ENCODE measurements around the gene COLEC11.

Gene COLEC11

DNA sequence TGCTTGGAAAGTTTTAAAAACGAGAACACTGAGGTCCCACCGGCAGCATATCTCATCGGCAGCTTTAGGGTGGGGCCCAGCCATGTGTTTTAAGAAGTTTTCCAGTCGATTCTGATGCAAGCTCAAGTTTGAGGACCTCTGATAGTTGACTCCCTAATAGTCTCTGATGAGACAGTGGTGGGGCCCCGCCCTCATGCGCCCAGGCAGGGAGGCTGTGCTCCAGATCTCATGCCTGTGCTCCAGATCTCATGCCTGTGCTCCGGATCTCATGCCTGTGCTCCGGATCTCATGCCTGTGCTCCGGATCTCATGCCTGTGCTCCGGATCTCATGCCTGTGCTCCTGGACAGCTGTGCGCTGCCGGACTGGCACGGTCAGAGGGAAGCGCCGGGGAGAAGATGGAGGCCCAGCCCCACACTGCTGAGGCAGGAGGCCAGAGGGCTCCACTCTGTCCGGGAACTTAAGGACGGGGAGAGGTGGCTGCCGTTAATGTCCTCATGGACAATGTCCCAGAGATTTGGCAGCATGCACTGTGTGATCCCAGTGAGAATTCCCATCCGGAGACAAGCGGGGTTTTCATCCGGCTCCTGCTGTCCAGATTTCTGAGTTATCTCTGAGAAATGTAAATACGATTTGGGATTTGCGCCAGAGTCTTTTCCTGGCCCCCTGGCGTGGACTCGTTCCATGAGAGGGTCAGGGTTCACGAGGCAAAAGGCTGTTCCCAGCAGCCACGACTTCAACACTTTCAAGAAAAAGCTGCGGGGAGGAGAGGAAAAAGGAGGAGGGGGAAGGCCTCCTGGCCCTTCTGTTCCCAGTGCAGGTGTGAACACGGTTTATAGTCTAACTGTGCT is 9.4 kb upstream of the COLEC11 start:
- DNase-seq: no peak

- no peak for DNase-seq
Observed at GRCh38 chr2:3586220-3586619, 8.7 kb upstream of the COLEC11 start.

DNA sequence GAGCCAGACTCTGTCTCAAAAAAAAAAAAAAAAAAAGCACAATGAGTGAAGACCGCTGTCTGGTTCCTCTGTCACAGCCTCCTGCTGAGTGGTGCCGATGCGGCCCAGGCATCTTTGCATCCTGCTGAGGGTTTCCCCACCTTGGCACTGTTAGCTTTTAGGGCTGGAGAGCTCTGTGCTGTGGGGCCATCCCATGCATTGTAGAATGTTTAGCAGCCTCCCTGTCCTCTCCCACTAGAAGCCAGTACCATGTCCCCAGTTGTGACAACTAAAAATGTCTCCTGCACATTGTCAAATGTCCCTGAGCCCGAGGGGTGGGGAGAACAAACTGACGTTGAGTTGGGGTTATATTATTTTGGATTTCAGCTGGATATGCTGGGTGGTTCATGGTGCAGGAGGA is 7.9 kb upstream of the COLEC11 start:
- no peak for DNase-seq

DNA sequence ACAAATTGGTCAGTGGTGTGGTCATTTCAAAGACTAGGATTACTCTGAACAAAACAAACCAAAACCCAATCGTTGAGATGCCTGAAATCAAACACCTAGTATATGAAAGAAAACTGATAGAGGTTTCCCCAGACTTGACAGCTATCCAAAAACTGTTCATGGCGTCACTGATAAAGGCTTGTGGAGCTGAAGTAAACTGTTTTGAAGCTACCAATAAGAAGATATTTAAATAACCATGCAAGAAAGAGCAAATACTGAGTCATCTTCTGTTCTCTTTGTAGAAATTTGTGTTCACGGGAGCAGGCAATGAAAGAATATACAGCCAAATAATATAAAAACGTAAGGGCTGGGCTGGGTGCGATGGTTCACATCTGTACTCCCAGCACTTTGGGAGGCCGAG is 7.5 kb upstream of the COLEC11 start:
- no peak for DNase-seq

- DNase-seq: no peak
Observed at GRCh38 chr2:3588084-3588483, 6.8 kb upstream of the COLEC11 start.

DNA sequence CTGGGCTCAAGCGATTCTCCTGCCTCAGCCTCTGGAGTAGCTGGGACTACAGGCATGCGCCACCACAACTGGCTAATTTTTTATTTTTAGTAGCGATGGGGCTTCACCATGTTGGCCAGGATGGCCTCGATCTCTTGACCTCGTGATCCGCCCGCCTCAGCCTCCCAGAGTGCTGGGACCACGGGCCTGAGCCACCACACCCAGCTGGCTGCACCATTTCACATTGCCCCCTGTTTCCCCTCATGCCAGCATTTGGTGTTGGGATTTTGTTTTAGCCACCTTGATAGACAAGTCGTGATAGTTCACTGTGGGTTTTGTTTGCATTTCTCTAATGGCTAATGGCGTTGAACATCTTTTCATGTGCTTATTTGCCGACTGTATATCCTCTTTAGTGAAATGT is 5.8 kb upstream of the COLEC11 start:
- DNase-seq: no peak

DNA sequence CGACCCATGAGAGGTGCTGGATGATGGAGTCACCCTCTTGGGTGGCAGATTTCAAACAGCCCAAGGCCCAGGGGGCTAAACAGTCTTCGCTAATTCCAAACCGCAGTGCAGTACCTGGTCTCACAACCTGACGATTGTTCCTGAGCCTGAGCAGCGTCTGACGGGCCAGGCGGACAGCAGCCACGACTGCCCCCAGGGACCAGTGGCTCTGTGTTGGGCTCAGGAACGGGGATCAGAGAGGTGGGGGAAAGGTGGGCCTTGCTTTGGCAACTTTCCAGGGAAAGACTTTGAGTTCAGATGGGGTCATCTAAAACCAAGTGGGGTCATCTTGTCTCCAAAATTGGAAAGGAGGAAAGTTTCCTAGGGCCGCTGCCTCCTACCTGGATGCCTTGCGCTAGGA is 492 bp downstream of the COLEC11 start:
- DNase-seq: no peak

DNA sequence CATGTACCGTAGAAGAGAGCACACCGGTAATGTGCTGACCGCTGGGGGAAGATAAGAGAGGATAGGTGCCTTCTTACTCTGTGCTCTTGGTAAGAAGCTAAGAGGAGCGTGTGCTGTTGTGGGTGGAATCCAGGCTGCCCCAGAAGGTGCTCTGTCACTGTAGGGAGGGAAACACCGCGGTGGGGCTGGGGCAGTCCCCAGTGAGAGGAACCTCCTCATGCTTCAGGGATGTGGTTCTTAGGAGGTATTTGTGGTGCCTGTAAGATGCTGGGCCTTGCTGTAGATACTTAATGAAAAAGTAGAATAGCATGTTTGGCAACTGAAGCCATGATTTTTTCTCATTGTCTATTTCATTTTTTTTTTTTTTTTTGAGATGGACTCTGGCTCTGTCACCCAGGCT is 1.1 kb downstream of the COLEC11 start:
- DNase-seq: no peak

GRCh38 chr2:3596901-3597417 is 2.0 kb downstream of the COLEC11 start:
- no peak for DNase-seq

DNA sequence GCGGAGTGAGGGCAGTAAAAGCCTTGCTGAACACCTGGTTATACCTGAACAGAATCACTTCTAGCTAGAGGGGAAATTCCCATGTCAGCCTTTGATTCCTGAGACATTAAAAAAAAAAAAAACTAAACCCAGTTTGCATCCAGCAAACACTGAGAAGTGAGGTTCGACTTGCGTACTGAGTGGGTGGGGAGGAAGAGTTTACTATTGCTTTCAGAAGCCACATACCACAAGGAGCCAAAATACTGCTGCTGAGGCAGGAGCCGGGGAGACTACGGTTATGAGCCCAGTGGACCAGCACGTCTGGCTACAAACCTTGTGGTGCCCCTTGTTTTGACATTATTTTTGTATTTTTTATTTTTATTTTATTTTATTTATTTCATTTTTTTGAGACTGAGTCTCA is 2.7 kb downstream of the COLEC11 start:
- no peak for DNase-seq

- DNase-seq: no peak
Observed at GRCh38 chr2:3598197-3598910, 3.4 kb downstream of the COLEC11 start.

GRCh38 chr2:3598912-3599854 is 4.3 kb downstream of the COLEC11 start:
- DNase-seq: no peak

DNA sequence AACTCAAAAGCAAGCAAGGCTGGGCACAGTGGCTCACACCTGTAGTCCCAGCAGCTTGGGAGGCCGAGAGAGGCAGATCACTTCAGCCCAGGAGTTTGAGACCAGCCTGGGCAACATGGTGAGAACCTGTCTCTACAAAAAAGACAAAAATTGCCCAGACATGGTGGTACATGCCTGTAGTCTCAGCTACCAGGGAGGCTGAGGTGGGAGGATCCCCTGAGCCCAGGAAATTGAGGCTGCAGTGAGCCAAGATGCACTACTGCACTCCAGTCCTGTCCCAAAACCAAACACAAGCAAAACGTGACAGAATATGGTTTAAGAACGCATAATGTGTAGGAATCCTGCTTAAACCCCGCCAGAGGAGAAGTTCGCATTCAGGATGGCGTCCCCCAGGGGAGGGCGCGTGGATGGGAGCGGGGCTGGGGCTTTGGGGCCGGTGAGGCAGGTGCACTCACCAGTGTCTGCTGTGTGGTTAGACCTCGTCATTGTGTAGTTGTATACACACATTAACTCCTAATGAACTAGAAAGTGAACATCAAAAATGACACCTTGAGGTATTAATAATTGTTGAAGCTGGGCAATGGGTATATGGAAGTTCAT is 5.4 kb downstream of the COLEC11 start:
- no peak for DNase-seq

GRCh38 chr2:3601561-3602271 is 6.8 kb downstream of the COLEC11 start:
- no peak for DNase-seq

- no peak for DNase-seq
Observed at GRCh38 chr2:3602553-3603339, 7.8 kb downstream of the COLEC11 start.

GRCh38 chr2:3603536-3604206 is 8.8 kb downstream of the COLEC11 start:
- no peak for DNase-seq

DNA sequence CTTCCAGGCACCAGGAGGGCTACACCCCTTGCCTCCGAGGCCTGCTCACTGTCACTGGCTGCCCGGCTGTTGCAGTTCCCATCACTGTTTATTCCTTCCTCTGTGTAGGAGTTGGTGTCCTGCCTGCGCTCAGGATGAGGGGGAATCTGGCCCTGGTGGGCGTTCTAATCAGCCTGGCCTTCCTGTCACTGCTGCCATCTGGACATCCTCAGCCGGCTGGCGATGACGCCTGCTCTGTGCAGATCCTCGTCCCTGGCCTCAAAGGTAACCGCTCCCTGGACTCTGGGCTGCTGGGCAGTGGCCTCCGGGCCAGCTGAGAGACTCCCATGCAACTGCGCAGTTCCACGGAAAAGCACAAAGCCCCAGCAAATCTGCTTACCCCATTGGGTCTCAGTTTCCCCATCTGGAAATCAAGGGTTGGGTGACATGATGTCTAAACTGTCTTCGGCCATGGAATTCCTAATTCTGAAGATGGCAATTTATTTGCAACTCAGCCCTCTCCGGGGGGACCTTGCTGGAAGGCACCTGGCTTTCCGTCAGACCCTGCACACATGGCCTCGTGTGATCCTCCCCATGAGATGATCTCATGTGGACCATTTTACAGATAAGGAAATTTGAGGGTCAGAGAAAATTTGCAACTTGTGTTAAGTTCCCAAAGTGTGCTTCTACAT is 9.4 kb downstream of the COLEC11 start:
- DNase-seq: peak; percentile 23

DNA sequence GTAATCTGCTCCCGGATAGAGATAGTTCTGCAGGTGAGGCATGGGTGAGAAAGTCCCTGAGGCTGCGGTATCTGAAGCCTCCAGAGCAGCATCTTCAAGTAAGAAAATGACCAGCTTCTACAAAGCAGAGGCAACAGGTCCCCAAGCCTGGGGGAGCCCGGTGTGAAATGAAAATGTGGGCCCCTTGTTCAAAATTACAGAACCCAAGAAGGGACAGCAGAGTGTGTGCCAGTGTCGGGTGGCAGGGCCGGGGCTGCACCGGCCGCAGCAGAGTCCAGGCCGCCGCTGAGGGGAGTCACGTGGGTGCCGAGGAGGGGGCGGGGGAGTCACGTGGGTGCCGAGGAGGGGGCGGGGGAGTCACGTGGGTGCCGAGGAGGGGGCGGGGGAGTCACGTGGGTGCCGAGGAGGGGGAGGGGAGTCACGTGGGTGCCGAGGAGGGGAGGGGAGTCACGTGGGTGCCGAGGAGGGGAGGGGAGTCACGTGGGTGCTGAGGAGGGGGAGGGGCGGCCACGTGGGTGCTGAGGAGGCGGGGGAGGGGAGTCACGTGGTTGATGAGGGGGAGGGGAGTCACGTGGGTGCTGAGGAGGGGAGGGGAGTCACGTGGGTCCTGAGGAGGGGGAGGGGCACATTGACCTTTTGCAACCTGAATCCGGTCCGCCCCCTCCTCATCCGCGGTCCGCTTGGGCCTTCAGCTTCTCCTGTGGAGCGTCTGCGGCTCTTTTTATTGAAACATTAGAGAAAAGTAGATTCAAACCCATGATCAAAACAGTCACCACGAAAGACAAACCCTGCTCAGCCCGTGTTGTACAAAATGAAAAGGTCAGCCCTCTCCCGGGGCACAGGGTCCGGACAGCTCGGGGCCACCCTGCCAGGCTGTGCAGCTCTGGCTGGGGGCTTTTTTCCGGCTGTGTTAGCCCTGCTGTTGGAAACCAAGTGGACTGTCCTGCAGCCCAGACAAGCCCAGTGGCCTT is 10.4 kb downstream of the COLEC11 start:
- no peak for DNase-seq

GRCh38 chr2:3606028-3606369 is 11.1 kb downstream of the COLEC11 start:
- DNase-seq: no peak
